GM18526 (cell line): ENCODE results near the gene CHD3.

Experiments
- POLR2A ChIP-seq: IDR thresholded peaks from 3 replicates; pipeline ENCODE4 v1.6.1; 2011; ENCODE audit not compliant: insufficient read length; ENCODE audit errors: extremely low read depth

The CHD3 gene

DNA sequence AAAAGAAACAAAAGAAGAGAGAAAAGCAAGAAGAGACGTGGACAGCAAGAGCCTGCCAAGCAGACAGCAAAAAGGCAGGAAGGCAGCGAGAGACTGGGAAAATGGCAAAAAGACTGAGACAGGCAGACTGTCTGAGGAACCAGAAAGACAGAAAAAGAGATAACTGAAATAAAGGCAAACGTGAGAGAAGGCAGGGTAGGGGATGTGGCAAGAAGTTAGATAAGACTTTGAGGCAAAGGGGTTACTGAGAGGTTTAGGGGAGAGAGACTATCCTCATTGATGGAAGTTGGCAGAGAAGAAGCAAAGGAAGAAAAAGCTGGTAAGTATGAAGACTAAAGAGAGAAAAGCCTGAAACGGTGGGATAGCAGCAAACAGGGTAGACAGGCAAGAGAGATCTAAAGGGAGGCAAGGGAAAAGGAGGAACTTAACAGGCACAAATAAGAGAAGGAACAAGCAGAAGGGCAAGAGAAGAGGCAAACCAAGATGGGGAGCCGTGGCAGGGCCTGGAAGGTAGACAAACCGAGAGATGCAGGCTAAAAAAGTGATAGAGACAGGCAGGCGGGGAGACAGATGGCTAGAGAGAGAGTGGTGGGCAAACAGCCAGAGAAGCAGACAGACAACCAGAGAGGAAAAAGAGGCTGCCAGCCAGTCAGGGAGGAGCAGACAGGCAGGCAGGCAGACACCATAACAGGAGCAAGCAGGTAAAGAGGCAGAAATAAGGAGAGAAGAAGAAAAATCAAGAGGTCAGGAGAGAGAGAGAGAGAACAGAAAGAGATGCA lies 7.1 kb upstream of the CHD3 start:
- TF ChIP-seq POLR2A: no peak

DNA sequence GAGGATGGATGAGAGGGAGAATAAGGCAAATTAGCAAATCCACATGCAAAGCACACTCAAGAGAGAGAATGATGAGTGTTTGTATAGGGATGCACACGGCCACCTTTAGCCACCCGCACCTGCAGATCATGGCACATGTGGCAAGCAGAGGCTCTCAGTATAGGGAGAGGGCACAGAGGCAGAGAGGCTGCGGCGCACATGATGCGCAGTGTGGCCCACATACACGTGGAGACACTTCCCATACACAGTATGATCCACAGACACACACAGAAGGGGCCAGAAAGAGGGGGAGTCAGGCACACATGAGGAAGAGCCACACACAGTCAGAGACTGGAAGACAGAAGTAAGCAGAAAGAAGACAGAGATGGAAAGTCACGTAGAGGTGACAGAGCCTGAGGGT lies 6.5 kb upstream of the CHD3 start:
- no peak for TF ChIP-seq POLR2A

DNA sequence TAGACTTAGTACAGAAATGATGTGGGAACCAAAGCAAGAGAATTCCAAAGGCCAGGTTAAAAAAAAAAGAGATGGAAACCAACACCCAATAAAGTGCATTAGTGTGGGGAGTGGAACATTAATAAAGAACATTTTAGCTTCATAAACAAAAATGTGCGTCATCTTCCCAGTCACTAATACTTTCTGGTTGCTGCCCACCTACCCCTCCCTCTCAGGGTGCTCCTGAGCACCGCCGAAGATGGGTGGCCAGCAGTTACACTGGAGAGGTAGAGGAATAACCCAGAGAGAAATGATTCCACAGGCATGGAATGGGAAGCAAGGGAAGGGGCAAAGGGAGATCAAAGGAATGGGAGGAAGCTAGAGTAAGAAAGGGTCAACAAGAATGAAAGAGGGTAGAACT lies 6.0 kb upstream of the CHD3 start:
- no peak for TF ChIP-seq POLR2A

DNA sequence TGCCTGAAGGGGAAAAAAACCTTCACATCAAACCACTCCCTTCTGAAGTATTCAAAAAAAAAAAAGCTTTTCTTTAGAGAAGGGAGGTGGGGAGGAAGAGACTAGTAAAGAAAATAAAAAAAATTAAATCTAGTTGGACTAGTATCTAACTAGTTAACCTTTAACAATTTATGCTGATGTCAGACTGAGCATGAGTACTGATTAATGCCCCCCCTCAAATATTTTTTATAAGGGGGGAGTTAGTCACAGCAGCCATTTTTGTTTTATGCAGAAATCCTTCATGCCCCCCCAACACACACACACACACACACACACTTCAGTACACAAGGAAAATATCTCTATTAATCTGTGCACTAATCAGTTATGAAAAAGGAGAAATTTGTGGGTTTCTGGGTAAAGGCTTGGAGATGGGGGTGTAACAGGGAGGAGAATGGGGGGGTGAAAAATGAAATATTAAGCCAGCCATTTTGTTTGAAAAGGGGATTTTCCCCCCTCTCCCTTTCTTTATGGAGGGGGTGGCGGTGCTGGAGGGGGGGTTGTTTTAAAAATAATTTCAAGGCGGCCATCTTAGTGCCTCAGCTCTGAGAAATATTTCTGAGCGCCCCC lies 4.7 kb upstream of the CHD3 start:
- no peak for TF ChIP-seq POLR2A

GRCh38 chr17:7884581-7885366 lies 3.8 kb upstream of the CHD3 start:
- peak; percentile 33 for TF ChIP-seq POLR2A

DNA sequence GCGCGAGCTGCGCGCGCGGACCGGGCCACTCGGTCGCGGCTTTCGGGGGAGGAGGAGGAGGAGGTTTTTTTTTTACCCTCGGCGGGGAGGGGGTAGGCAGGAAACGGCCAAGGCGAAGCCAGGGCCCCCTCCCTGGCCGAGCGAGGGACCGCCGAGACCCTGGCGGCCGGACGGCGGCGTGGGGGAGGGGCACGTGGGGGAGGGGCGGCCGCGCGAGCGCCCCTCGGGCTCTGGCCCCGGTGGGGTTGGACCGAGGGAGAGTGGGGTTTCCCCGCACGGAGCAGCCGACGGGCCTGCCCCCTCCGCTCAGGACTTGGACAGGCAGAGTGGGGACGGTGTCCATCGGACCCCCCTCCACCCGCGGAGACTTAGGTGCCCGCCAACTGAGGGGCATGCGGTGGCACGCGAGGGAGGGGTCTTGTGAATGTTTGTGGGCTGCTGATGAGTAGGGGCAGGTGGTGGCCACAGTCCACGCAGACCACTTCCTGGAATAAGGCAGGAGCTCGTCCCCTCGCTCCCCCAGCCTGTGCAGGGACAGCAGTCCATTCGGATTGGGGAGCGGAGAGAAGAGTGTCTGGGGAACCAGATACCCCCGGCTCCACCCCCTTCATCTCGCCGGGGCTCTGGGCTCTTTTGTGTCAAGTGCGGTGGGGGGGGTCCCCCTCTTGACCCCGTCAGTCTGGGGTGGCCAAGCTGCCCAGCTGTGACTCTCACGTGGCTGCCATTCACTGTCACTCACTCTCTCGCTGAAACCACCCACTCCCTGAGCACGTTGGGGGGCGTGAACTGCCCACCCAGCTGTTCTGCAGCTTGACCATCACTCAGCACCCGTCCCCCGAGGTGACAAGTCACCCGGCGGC lies 3.0 kb upstream of the CHD3 start:
- TF ChIP-seq POLR2A: peak; percentile 43

DNA sequence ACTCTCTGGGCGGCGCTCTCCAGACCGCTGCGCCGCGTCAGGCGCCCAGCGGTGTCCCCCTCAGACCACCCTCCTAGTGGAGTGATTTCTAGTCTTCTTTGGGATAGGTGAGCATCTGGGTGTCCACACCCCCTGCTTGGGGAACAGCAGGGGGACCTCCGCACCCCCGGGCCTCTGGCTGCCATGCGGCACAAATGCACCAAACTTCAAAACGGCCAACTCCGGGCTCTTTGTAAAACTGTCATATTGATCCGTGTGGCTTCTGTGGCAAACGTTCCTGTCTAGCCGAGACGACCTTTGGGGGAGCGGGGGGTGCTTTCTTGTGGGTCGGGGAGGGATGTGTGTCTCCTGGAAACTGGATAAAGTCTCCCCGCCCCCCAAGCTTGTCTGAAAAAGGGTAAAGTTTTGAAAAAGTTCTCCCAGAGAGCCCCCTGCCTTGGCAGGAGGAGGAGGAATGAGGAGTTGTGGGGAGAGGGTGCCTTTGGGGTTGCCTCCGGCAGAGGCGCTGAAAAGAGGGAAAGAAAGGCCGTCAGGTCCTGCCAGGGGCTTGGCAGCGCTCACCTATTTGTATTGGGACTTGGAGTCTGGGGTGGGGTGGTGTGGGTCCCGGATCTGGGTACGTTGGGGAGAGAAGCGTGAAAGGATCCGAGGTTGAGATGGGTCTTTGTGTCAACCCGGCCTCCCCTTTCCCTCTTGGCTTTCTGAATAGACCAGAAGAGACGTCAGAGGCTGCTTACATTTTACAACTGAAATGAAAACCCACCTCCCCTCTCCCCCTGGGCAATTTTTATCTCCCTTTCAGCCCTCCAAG lies 2.2 kb upstream of the CHD3 start:
- no peak for TF ChIP-seq POLR2A

GRCh38 chr17:7887038-7887481 lies 1.5 kb upstream of the CHD3 start:
- no peak for TF ChIP-seq POLR2A

- peak; percentile 40 for TF ChIP-seq POLR2A
Observed at GRCh38 chr17:7887482-7888183, 956 bp upstream of the CHD3 start.

- no peak for TF ChIP-seq POLR2A
Observed at GRCh38 chr17:7889166-7889955, 772 bp downstream of the CHD3 start.

DNA sequence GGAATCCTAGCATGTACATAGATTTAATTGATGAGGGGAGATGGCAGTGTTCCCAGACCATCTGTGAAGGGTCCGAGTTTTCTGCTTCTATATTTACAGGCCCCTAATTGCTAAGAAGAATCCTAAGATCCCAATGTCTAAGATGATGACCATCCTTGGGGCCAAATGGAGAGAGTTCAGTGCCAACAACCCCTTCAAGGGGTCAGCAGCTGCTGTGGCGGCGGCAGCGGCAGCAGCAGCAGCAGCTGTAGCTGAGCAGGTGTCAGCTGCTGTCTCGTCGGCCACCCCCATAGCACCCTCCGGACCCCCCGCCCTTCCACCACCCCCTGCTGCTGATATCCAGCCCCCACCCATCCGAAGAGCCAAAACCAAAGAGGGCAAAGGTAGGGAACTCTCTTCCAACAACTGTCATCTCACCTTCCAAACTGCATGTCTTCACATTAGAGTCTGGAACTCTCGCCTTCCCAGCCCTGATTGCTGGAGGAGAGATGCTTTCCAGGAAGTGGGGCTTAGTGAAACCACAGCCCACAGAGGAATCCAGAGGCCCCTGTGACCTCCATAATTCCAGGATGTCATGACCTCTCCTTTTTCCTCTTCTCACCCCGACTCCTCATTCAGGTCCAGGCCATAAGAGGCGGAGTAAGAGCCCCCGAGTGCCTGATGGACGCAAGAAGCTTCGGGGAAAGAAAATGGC lies 4.7 kb downstream of the CHD3 start:
- no peak for TF ChIP-seq POLR2A

DNA sequence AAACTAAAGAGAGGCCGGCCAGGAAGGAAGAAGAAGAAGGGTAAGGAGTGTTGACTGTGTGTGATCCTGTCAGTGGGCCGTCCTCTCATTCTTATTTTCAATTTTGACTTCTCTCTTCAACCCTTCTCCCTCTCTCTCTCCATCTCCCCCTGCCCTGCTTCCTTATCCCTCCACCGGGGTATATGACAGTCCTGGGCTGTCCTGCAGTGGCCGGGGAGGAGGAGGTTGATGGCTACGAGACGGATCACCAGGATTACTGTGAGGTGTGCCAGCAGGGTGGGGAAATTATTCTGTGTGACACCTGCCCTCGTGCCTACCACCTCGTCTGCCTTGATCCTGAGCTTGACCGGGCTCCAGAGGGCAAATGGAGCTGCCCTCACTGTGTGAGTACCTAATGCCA lies 5.6 kb downstream of the CHD3 start:
- TF ChIP-seq POLR2A: no peak
